NK-92 (cell line): ENCODE results near the gene WHAMM.
"Not testable (repeated sequence)": the region's sequence is repeated elsewhere in the genome, so short reads cannot be mapped to it uniquely, and the experiment has no call there.

ENCODE experiments used
- DNase-seq: peaks from one replicate; lab custom pipeline; 2025; ENCODE audit not compliant: unreplicated experiment; lab: John Stamatoyannopoulos, UW

Gene WHAMM

GRCh38 chr15:82803793-82804574 lies 5.4 kb upstream of the WHAMM start:
- no peak for DNase-seq

GRCh38 chr15:82804575-82804949 lies 4.9 kb upstream of the WHAMM start:
- DNase-seq = no peak

- no peak for DNase-seq
Measured at GRCh38 chr15:82805994-82806406, 3.4 kb upstream of the WHAMM start, which contains the start of gene FSD2. Gene FSD2 (minus strand): TSS chr15:82806069. CDS start chr15:82787390, 18,679 bp downstream.

GRCh38 chr15:82807920-82808633 lies 1.4 kb upstream of the WHAMM start:
- DNase-seq = no peak

- no peak for DNase-seq
Measured at GRCh38 chr15:82808634-82809041, 790 bp upstream of the WHAMM start.

- DNase-seq = no peak
Measured at GRCh38 chr15:82810061-82810889, 847 bp downstream of the WHAMM start.

- no peak for DNase-seq
Measured at GRCh38 chr15:82810890-82811426, 1.5 kb downstream of the WHAMM start.

GRCh38 chr15:82812994-82813393 lies 3.6 kb downstream of the WHAMM start:
- DNase-seq = no peak

- no peak for DNase-seq
Measured at GRCh38 chr15:82820128-82820527, 10.7 kb downstream of the WHAMM start.

- not testable (repeated sequence) for DNase-seq
Measured at GRCh38 chr15:82821396-82821795, 12.0 kb downstream of the WHAMM start.

GRCh38 chr15:82821851-82822250 lies 12.4 kb downstream of the WHAMM start:
- not testable (repeated sequence) for DNase-seq

- no peak for DNase-seq
Measured at GRCh38 chr15:82823049-82823448, 13.6 kb downstream of the WHAMM start.

- DNase-seq = no peak
Measured at GRCh38 chr15:82828075-82828474, 18.6 kb downstream of the WHAMM start.

- no peak for DNase-seq
Measured at GRCh38 chr15:82829234-82829633, 19.8 kb downstream of the WHAMM start.

GRCh38 chr15:82830427-82831173 lies 21.2 kb downstream of the WHAMM start:
- no peak for DNase-seq

GRCh38 chr15:82831894-82832600 lies 22.6 kb downstream of the WHAMM start:
- DNase-seq = no peak

GRCh38 chr15:82832601-82833361 lies 23.4 kb downstream of the WHAMM start:
- no peak for DNase-seq

GRCh38 chr15:82833362-82833682 lies 23.9 kb downstream of the WHAMM start:
- no peak for DNase-seq

GRCh38 chr15:82835391-82835917 lies 26.0 kb downstream of the WHAMM start:
- no peak for DNase-seq
